Measurements from ENCODE around the gene ZNF316.

The ZNF316 gene

GRCh38 chr7:6636741-6637543, at the start of gene ZNF316:
TSS of gene ZNF316 (plus strand) at chr7:6637318. CDS start at chr7:6642410, 5,092 bp downstream.
- peak within 1 kb of the TSS; percentile 58 for H3K4me3 ChIP-seq (ENCODE audit: control insufficient read depth, low read depth, low read length)
- peak; percentile 22 for DNase-seq (ENCODE audit: low read depth)

GRCh38 chr7:6588566-6588965, 48.6 kb upstream of the ZNF316 start:
- no peak overlapping the region for H3K4me3 ChIP-seq (ENCODE audit: control insufficient read depth, low read depth, low read length)
- DNase-seq (ENCODE audit: low read depth), result no peak
- TF ChIP-seq CTCF (conservative IDR thresholded peaks at IDR 0.05; ENCODE audit: control insufficient read depth, insufficient read depth, low read depth, low read length), result no peak

More at GRCh38 chr7:6636741-6637543, at the start of gene ZNF316:
- no peak for TF ChIP-seq CTCF (conservative IDR thresholded peaks at IDR 0.05; ENCODE audit: control insufficient read depth, insufficient read depth, low read depth, low read length)

- DNase-seq (ENCODE audit: low read depth), result no peak
- peak overlapping the region; percentile 23 for H3K4me3 ChIP-seq (ENCODE audit: control insufficient read depth, low read depth, low read length)
- TF ChIP-seq CTCF (conservative IDR thresholded peaks at IDR 0.05; ENCODE audit: control insufficient read depth, insufficient read depth, low read depth, low read length), result no peak
These were observed 47.8 kb upstream of the ZNF316 start for GRCh38 chr7:6589151-6589828.

DNA sequence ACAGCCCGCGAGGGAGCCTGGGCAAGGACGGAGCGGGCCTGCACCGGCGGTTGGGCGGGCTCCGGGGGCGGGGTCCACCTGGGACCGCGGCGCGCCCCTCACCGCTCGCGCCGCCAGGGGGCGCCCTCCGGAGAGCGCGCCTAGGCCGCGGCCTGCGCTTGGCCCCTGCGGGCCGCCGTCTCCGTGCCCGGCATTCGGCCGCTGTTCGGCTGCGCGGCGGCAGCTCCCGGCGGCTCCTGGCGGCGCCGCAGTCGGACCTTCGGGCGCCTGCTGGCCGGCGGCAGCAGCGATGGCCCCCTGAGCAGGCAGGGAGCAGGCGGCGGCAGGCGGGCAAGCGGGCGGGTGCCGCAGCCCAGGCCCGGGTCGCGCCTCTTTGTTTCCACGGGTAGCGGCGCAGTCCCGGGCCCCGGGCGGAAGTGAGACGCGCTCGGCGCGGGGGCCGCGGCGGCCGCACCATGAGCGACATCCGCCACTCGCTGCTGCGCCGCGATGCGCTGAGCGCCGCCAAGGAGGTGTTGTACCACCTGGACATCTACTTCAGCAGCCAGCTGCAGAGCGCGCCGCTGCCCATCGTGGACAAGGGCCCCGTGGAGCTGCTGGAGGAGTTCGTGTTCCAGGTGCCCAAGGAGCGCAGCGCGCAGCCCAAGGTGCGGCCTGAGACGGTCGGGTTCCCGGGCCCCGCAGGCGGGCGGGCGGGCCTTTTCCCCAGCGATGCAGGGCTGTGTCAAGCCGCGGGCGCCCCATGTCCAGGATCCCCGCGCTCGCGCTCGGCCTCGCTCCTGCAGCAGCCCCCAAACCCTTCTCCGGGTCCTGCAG, 47.1 kb upstream of the ZNF316 start, which contains the start of gene INTS15:
TSS of gene INTS15 (plus strand) at position 193 of the 816 bp plus-strand sequence. CDS start at position 456, 263 bp downstream.
- peak; percentile 74 for DNase-seq (ENCODE audit: low read depth)
- no peak for TF ChIP-seq CTCF (conservative IDR thresholded peaks at IDR 0.05; ENCODE audit: control insufficient read depth, insufficient read depth, low read depth, low read length)
- peak within 1 kb of the TSS; percentile 77 for H3K4me3 ChIP-seq (ENCODE audit: control insufficient read depth, low read depth, low read length)

DNA sequence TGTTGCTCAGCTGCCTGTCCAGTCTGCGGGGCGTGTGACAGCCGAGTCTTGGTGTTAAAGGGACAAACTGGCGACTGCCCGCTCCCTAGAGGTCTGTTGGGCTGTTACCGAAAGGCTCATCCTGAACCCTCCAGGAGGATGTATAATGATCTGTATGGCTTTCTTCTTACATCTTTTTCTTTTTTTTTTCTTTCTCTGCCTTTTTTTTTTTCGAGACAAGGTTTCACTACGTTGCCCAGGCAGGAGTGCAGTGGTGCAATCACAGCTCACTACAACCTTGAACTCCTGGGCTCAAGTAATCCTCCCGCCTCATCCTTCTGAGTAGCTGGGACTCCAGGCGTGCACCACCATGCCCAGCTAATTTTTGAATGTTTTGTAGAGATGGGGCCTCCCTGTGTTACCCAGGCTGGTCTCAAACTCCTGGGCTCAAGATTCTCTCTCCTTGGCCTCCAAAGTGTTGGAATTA, 46.4 kb upstream of the ZNF316 start:
- peak; percentile 10 for DNase-seq (ENCODE audit: low read depth)
- no peak for TF ChIP-seq CTCF (conservative IDR thresholded peaks at IDR 0.05; ENCODE audit: control insufficient read depth, insufficient read depth, low read depth, low read length)
- peak overlapping the region; percentile 77 for H3K4me3 ChIP-seq (ENCODE audit: control insufficient read depth, low read depth, low read length)

DNA sequence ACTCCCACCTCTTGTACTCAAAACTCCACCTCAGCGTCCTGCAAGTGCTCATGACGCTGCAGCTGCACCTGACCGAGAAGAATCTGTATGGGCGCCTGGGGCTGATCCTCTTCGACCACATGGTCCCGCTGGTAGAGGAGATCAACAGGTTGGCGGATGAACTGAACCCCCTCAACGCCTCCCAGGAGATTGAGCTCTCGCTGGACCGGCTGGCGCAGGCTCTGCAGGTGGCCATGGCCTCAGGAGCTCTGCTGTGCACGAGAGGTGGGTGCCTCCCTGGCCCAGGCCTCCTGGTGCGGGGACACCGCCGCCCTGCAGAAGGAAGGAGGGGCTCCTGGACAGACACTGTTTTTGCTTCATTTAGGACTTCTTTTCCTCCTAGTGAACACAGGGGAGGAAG, 37.0 kb upstream of the ZNF316 start:
- no peak overlapping the region for H3K4me3 ChIP-seq (ENCODE audit: control insufficient read depth, low read depth, low read length)
- DNase-seq (ENCODE audit: low read depth), result no peak
- TF ChIP-seq CTCF (conservative IDR thresholded peaks at IDR 0.05; ENCODE audit: control insufficient read depth, insufficient read depth, low read depth, low read length), result no peak
